Activated T-helper 2 cell treated with anti-CD3 and anti-CD28 coated beads, Interferon-gamma antibody, Interleukin-2, Interleukin-4, amounts not matched to agents 10 μg/mL and 5 μg/mL and 100 μg/mL, durations not matched to agents 14 hours and 24 hours and 36 hours (primary cell): ENCODE results near the gene MCM5. TPM values are rescaled to one million over a fixed set of nuclear protein-coding genes. Genes with fewer than 3 reads are reported as not detected.
"Not testable (repeated sequence)": the region's sequence is repeated elsewhere in the genome, so short reads cannot be mapped to it uniquely, and the experiment has no call there.

Source experiments
- DNase-seq: peaks from one replicate; pipeline ENCODE4 v3.0.0; 2021; ENCODE audit warnings: low spot score
- H3K27ac Mint-ChIP-seq: one replicate; pipeline ENCODE4 v1.8.0; 2021; ENCODE audit warnings: mixed read lengths
- H3K27me3 Mint-ChIP-seq: one replicate; pipeline ENCODE4 v1.8.0; 2021; ENCODE audit warnings: low read depth, mixed read lengths
- H3K36me3 Mint-ChIP-seq: one replicate; pipeline ENCODE4 v1.8.0; 2021; ENCODE audit warnings: low read depth, mixed read lengths
- H3K4me1 Mint-ChIP-seq: one replicate; pipeline ENCODE4 v1.8.0; 2021; ENCODE audit warnings: low read depth, mixed read lengths
- H3K4me3 Mint-ChIP-seq: one replicate; pipeline ENCODE4 v1.8.0; 2021; ENCODE audit warnings: low read depth, mild to moderate bottlenecking, moderate library complexity, mixed read lengths
- H3K9me3 Mint-ChIP-seq: one replicate; pipeline ENCODE4 v1.8.0; 2021; ENCODE audit warnings: mixed read lengths
- intact Hi-C: fragments of 100-400 bp; cut with micrococcal nuclease; formaldehyde crosslinking; loops from one replicate; pipeline ENCODE4 v1.15.1; 2023
- total RNA-seq: library from RNA; stranded (reverse); gene quantifications from 2 replicates; pipeline ENCODE4 v1.2.3, GENCODE V29; 2022

MCM5 gene
- total RNA-seq, result 270 and 286 TPM in 2 replicates

DNA sequence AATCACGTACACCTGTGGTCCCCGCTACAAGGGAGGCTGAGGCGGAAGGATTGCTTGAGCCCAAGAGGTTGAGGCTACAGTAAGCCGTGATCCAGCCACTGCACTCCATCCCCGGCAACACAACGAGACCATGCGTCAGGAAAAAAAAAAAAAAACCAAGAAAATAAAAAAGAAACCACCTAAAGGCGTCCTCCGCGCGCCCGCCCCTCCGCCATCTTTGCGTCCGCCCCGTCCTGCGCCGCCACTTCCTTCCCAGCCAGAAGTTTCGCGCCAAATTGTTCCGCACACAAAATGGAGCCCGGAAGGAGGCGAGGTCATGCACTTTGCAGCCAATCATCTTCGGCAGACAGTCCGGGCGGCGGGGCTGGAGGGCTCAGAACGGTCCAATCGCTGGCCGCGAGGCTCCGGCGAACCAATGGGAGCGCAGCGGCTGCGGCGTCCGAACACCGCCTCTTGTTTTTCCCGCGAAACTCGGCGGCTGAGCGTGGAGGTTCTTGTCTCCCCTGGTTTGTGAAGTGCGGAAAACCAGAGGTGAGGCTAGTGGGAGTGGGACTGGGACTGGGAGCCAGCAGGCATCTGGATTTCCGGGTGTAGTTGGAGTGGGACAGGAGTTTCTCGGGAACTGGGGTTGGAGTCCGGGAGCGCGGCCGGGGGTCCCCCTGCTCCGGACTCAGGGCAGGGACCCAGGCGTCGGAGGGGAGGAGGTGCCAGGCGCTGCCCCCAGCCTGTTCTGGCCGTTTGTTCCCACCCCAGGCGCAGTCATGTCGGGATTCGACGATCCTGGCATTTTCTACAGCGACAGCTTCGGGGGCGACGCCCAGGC lies at the start of gene MCM5:
Gene MCM5 (plus strand): TSS at position 463 of the 823 bp plus-strand sequence. CDS start 299 bp downstream, at position 762.
- H3K4me1 Mint-ChIP-seq, result peaks cover 18% of the 10 kb centered on the region
- H3K27ac Mint-ChIP-seq, result peak within 1 kb of the TSS; percentile 99
- no peaks in the 10 kb centered on the region for H3K9me3 Mint-ChIP-seq
- peak; percentile 98 for DNase-seq
- H3K36me3 Mint-ChIP-seq, result peaks cover 45% of the 10 kb centered on the region
- intact Hi-C loops, result loop anchor here (2.0 kb wide), 1 partner anchor 49 kb away; no protein-coding TSS in a partner anchor
- no peaks in the 10 kb centered on the region for H3K27me3 Mint-ChIP-seq
- peak within 1 kb of the TSS; percentile 99 for H3K4me3 Mint-ChIP-seq

DNA sequence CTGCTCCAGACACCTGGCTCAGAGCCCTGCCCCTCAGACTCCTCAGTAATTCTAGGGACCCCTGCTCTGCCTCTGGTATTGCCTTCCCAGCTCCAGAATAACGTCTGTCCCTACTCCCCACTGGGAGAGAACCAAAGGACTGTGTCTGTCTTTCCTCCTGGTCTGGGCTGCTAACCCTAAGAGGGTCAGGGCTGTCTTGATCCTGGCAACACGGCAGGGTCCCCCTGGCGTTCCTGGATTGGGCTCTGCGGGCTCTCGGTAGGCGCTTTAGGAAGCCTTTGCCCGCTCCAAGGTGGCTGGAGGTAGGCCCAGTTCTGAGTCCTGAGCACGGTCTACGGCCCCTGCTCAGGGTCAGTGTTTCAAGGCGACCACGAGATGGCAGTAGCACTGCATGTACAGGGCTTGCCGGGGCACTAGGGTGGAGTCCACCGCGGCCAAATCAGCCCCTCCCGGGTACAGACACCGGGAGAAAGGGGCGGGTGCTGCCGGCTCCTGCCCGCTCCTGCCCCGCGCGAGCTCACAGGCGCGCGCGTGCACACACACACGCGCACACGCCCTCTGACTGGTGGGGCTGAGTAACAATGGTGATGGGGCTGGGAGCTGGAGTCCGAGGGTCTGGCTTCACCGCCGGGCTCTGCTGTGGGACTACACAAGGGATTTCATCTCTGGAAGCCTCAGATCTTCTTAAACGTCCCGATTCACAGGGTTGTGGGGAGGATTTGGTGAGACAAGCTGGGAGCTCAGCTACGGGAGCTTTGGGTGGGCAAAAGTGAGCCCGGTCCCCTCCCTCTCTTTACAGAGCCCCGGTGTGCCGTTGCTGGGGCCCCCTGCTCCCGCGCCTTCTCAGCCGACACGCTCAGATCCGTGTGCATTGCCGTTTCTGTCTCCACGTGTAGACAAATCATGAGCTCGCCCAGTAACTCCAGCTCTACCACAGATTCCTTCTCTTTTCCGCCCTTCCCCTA lies 49.1 kb upstream of the MCM5 start:
- intact Hi-C loops, result loop anchor here (1.0 to 10.0 kb wide), 6 partner anchors 30 to 774 kb away; partner anchors contain the start of genes HMOX1 and MCM5
- Mint-ChIP-seq H3K4me1 (peaks cover 25% of the 10 kb centered on the region), H3K36me3 (peaks cover 2% of the 10 kb centered on the region), H3K27ac (peak overlapping the region; percentile 58), H3K4me3 (peak overlapping the region; percentile 79), H3K9me3 (no peaks in the 10 kb centered on the region), H3K27me3 (no peaks in the 10 kb centered on the region)
- DNase-seq, result peak; percentile 84

GRCh38 chr22:35352214-35353111 lies 47.5 kb upstream of the MCM5 start:
- peak overlapping the region; percentile 67 for H3K4me3 Mint-ChIP-seq
- H3K36me3 Mint-ChIP-seq, result no peaks in the 10 kb centered on the region
- no peaks in the 10 kb centered on the region for H3K27me3 Mint-ChIP-seq
- H3K27ac Mint-ChIP-seq, result peak overlapping the region; percentile 92
- peaks cover 29% of the 10 kb centered on the region for H3K4me1 Mint-ChIP-seq
- H3K9me3 Mint-ChIP-seq, result no peaks in the 10 kb centered on the region
- peak; percentile 28 for DNase-seq
- intact Hi-C loops, result loop anchor here (10.0 kb wide), 1 partner anchor 772 kb away; no protein-coding TSS in a partner anchor

- no peak overlapping the region for H3K27ac Mint-ChIP-seq
- peaks cover 4% of the 10 kb centered on the region for H3K27me3 Mint-ChIP-seq
- no peaks in the 10 kb centered on the region for H3K36me3 Mint-ChIP-seq
- H3K4me1 Mint-ChIP-seq, result peaks cover 29% of the 10 kb centered on the region
- H3K4me3 Mint-ChIP-seq, result no peak overlapping the region
- H3K9me3 Mint-ChIP-seq, result no peaks in the 10 kb centered on the region
- intact Hi-C loops, result loop anchor here (10.0 kb wide), 1 partner anchor 771 kb away; no protein-coding TSS in a partner anchor
- DNase-seq, result no peak
These were observed 46.6 kb upstream of the MCM5 start for GRCh38 chr22:35353318-35353717.

DNA sequence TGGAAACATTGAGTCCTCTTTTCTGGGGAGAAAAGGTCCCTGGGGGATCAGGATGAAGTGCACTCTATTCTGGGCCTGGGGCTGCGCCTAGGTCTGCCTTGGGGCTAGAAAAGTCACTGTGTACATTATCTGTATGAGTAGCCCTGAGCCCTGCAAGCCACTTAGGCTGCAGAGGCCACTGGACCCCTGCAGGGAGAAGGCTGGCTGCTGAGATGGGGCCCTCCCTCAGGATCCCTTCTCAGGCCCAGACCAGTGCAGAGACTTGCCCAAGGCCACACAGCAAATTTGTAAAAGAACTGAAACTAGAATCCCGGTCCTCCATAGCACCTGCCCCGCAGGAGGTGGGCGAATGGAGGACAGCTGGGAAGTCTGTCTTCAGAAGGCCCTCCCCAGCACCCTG lies 45.9 kb upstream of the MCM5 start:
- no peaks in the 10 kb centered on the region for H3K9me3 Mint-ChIP-seq
- H3K27me3 Mint-ChIP-seq, result peaks cover 4% of the 10 kb centered on the region
- intact Hi-C loops, result loop anchor here (10.0 kb wide), 1 partner anchor 771 kb away; no protein-coding TSS in a partner anchor
- peaks cover 29% of the 10 kb centered on the region for H3K4me1 Mint-ChIP-seq
- no peak overlapping the region for H3K27ac Mint-ChIP-seq
- H3K4me3 Mint-ChIP-seq, result no peak overlapping the region
- no peak for DNase-seq
- no peaks in the 10 kb centered on the region for H3K36me3 Mint-ChIP-seq

- no peak for DNase-seq
- Mint-ChIP-seq H3K27me3 (peaks cover 4% of the 10 kb centered on the region), H3K27ac (no peak overlapping the region), H3K4me3 (no peak overlapping the region), H3K4me1 (peaks cover 5% of the 10 kb centered on the region), H3K36me3 (no peaks in the 10 kb centered on the region), H3K9me3 (no peaks in the 10 kb centered on the region)
- intact Hi-C loops, result loop anchor here (10.0 kb wide), 1 partner anchor 767 kb away; no protein-coding TSS in a partner anchor
These were observed 41.9 kb upstream of the MCM5 start for GRCh38 chr22:35357883-35358621.

DNA sequence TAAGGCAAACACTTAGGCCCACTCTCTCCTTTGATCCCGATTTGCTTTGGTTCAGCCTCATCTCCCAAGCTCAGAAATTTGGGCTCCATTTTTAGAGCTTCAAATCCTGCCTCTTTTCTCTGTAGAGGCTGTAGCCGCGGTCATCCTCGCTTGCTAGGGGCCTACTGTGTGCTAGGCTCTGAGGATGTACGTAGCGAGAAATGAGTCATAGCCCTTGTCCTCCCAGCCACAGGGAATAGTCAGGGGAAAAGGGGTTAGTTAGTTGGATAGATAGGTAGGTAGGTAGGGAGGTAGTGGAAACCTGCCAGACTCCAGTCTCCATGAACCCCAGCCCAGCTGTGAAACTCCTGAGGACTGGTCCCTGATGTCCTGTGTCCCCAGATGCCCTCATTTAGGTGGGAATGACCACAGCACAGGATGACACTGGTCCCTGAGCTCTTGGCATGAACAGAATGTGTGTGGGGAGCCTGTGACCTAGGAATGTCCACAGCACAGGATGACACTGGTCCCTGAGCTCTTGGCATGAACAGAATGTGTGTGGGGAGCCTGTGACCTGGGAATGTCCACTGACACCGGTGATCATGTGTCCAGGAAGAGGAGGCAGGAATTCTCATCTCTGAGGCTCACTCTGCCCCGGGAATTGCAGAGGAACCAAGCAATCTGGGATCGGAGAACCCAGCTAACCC lies 40.4 kb upstream of the MCM5 start:
- Mint-ChIP-seq H3K4me1 (peaks cover 4% of the 10 kb centered on the region), H3K9me3 (no peaks in the 10 kb centered on the region), H3K27me3 (peaks cover 4% of the 10 kb centered on the region), H3K36me3 (no peaks in the 10 kb centered on the region), H3K4me3 (no peak overlapping the region), H3K27ac (no peak overlapping the region)
- no peak for DNase-seq
- intact Hi-C loops, result loop anchor here (10.0 kb wide), 1 partner anchor 765 kb away; no protein-coding TSS in a partner anchor

DNA sequence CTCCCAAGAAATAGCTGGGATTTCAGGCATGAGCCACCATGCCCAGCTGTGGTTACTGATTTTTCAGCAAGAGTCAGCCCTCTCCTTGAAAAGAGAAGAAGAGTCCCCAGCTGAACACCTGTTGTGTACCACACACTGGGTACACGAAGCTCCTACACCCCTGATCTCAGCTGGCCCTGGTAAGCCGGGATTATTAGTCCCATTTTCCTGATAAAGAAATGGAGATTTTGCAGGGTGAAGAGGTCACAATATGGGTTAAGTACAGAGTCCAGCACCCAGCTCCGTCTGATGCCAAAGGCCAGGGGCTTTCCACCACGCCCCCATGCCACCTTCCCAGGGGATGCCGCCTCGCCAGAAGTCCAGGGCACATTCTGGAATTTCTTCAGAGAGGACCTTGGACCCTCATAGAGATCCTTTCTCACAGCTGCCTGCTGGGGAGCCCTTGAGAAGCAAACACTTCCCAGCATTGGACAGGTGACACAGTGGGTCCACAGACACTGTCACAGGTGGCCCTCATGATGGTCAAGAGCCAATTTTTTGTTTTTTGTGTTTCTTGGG lies 38.9 kb upstream of the MCM5 start:
- Mint-ChIP-seq H3K36me3 (no peaks in the 10 kb centered on the region), H3K4me3 (no peak overlapping the region), H3K4me1 (peaks cover 3% of the 10 kb centered on the region), H3K27me3 (peaks cover 9% of the 10 kb centered on the region), H3K9me3 (no peaks in the 10 kb centered on the region), H3K27ac (no peak overlapping the region)
- DNase-seq, result no peak
- intact Hi-C loops, result no loop called here

GRCh38 chr22:35363566-35364086 lies 36.3 kb upstream of the MCM5 start:
- intact Hi-C loops, result no loop called here
- no peak for DNase-seq

DNA sequence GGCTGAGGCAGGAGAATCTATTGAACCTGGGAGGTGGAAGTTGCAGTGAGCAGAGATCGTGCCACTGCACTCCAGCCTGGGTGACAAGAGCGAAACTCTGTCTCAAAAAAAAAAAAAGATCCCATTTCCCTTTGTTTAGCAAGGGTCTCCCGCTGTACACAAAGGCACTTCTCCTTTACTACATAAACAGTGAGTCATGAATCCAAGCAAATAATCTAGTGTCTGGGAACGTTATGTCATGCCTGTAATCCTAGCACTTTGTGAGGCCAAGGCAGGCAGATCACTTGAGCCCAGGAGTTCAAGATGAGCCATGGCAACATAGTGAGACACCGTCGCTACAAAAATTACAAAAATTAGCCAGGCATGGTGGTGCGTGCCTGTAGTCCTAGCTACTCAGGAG lies 35.7 kb upstream of the MCM5 start:
- DNase-seq, H3K27ac Mint-ChIP-seq, H3K36me3 Mint-ChIP-seq, H3K4me1 Mint-ChIP-seq, intact Hi-C loops, H3K9me3 Mint-ChIP-seq, H3K4me3 Mint-ChIP-seq: not testable (repeated sequence)
- H3K27me3 Mint-ChIP-seq, result peaks cover 13% of the 10 kb centered on the region

More at GRCh38 chr22:35363566-35364086, 36.3 kb upstream of the MCM5 start:
- Mint-ChIP-seq H3K27ac (no peak overlapping the region), H3K4me1 (no peaks in the 10 kb centered on the region), H3K36me3 (no peaks in the 10 kb centered on the region), H3K4me3 (no peak overlapping the region), H3K9me3 (no peaks in the 10 kb centered on the region), H3K27me3 (peaks cover 10% of the 10 kb centered on the region)
